ENCODE data around the gene POLE.

The POLE gene

DNA sequence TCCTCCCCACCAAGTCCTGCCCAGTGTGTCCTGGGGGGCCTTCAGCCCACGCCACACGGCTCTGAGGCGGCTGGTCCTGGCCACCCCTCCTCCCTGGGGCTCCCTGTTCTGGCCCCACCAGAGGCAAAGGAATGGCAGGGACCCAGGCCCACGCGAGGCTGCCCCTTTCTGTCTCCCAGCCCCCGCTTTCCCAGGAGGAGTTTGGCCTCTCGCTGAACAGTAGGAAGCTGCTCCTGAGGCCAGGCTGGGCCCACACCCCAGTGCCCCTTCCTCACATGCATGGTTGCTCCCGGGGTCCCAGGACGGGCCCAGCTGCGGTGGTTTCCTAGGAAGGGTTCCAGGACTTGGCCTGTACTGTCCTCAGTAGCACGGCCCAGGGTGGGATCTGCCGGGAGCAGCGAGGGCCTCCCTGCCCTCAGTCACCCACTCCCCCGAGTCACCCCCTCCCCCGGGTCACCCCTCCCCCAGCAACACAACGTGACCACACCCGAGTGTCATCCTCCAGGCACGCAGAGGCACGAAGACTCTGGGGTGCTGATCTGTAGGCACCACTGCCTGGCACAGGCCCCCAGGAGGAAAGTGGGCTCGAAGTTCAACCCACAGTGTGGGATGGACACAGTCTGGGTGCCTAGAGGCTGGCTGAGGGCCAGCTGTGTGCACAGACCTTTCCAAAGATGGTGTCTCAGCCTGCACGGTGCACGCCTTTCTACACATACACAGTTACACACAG, 109.8 kb downstream of the POLE start:
- DNase-seq (ENCODE audit: low read depth): no peak

DNA sequence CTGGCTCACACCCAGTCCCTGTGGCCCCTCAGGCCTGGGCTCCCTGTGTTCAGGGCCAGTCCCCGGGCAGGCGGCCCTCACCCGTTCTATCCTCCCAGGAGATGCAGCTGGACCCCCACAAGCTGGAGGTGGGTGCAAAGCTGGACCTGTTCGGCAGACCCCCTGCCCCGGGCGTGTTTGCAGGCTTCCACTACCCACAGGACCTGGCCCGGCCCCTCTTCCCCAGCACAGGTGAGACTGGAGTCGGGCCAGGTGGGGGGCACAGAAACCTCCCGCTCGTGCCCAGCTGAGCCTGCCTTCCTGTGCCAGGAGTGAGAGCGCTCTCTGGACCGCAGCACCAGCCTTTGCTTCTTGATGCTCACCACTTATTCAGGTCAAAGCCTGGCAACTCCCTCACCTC, 110.4 kb downstream of the POLE start:
- no peak for DNase-seq (ENCODE audit: low read depth)

DNA sequence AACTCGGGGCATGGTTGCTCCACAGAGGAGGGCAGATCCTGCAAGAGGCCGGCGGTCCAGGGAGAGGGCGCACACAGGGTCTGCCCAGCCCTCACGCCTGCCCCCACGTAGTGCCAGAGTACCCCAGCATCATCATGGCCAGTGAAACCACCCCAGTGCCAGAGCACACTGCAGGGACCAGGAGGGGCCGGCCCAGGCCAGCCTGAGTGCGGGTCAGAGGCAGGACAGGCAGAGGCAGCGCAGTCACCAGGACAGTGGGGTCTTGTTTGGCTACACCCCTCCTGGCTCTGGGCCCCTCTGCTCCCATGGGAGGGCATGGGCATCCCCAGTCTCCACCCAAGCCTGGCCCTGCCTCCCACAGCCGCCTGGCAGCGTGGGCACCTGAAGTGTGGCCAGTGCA, 111.5 kb downstream of the POLE start:
- no peak for DNase-seq (ENCODE audit: low read depth)

DNA sequence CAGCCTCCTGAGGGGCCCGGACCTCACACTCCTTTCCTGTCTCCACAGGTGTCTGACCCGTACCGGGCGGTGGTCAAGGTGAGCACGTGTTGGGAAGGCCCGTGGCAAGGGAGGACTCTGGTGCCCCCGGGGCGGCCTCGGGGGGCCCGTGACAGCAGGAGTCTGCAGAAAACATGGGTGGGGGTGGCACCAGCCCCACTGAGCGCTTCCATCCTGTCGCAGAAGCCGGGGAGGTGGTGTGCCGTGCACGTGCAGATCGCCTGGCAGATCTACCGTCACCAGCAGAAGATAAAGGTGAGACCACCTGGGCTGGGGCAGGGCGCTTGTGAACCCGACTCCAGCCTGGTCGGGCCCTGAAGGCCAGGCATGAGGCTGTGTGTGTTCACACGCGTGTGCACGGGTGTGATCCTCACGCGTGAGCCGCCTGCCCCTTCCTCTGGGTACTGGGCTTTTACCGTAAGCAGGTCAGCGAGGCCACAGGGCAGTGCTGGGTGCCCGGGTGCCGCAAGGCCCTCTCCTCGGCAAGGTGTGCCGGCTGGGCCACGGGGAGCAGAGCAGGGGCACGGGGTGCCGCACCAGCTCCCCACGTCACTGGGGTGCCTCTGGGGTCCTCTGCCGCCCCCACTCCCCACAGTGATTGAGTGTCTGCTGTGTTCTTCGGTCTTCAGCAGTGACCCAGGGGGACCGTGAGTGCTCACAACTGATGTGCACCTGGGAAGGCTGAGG, 112.7 kb downstream of the POLE start:
- DNase-seq (ENCODE audit: low read depth): no peak
